Activated T-helper 1 cell treated with anti-CD3 and anti-CD28 coated beads, Interleukin-12 subunit alpha, Interleukin-12 subunit beta, Interleukin-2, Interleukin-4 antibody, amounts not matched to agents 30 ng/mL and 10 ng/mL and 1 ng/mL, durations not matched to agents 14 hours and 24 hours and 36 hours (primary cell): ENCODE measurements around the gene SREBF2. TPM values are rescaled to one million over a fixed set of nuclear protein-coding genes. Genes with fewer than 3 reads are reported as not detected.
"Not testable (repeated sequence)": the region's sequence is repeated elsewhere in the genome, so short reads cannot be mapped to it uniquely, and the experiment has no call there.

ENCODE experiments used
- DNase-seq: peaks from one replicate; pipeline ENCODE4 v3.0.0; 2021; ENCODE audit warnings: low spot score
- H3K27ac Mint-ChIP-seq: one replicate; pipeline ENCODE4 v1.8.0; 2021; ENCODE audit warnings: mild to moderate bottlenecking, mixed read lengths
- H3K27me3 Mint-ChIP-seq: one replicate; pipeline ENCODE4 v1.8.0; 2022; ENCODE audit warnings: mild to moderate bottlenecking, moderate library complexity, mixed read lengths; ENCODE audit not compliant: insufficient read depth
- H3K36me3 Mint-ChIP-seq: one replicate; pipeline ENCODE4 v1.8.0; 2021; ENCODE audit warnings: low read depth, mixed read lengths
- H3K4me1 Mint-ChIP-seq: one replicate; pipeline ENCODE4 v1.8.0; 2021; ENCODE audit warnings: low read depth, mixed read lengths
- H3K4me3 Mint-ChIP-seq: one replicate; pipeline ENCODE4 v1.8.0; 2021; ENCODE audit warnings: mild to moderate bottlenecking, moderate library complexity, mixed read lengths
- H3K9me3 Mint-ChIP-seq: one replicate; pipeline ENCODE4 v1.8.0; 2021; ENCODE audit warnings: mixed read lengths
- intact Hi-C: fragments of 100-400 bp; cut with micrococcal nuclease; formaldehyde crosslinking; loops from one replicate; pipeline ENCODE4 v1.15.1; 2024
- total RNA-seq: library from RNA; stranded (reverse); gene quantifications from 2 replicates; pipeline ENCODE4 v1.2.3, GENCODE V29; 2022

The SREBF2 gene
- total RNA-seq, 1 donor from 2014 or later: 245 TPM

DNA sequence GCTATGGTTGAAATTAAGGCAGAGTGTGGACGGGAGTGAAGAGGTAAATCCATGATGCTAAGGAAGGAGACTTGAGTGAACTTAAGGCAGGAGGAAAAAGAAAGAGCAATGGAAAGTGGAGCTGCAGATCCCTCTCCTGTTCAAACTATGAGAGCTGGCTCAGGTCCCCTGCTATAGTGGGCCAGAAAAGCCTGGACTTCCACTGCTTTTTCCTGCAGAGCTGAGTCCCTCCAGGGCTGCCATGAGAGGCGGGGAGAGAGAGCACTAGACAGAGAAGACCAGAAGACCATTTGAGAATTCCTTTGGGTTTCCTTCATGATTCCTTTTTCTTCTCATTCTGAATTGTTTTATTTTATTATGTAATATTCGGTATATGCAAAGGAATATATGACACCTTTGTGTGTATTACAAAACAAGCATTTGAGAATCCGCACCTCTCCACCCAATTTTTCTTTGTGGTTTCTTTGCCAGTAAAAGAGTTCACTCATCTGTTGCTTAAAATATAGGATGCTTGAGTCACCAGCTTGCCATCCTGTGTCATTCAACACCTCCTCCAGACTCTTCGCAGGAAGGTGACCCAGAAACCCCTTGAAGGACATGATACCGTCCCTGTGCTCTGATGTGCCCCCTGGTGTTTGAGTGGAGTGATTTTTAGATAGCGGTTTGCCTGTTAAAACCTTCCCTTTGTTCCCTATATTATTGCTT, 24.4 kb downstream of the SREBF2 start:
- intact Hi-C loops: loop anchor here (1.0 kb wide), 5 partner anchors 14 to 160 kb away; no protein-coding TSS in a partner anchor
- peaks cover 29% of the 10 kb centered on the region for H3K36me3 Mint-ChIP-seq
- H3K4me3 Mint-ChIP-seq: peak overlapping the region; percentile 60
- no peaks in the 10 kb centered on the region for H3K27me3 Mint-ChIP-seq
- H3K27ac Mint-ChIP-seq: peak overlapping the region; percentile 99
- no peaks in the 10 kb centered on the region for H3K9me3 Mint-ChIP-seq
- peak; percentile 71 for DNase-seq
- H3K4me1 Mint-ChIP-seq: peaks cover 72% of the 10 kb centered on the region

DNA sequence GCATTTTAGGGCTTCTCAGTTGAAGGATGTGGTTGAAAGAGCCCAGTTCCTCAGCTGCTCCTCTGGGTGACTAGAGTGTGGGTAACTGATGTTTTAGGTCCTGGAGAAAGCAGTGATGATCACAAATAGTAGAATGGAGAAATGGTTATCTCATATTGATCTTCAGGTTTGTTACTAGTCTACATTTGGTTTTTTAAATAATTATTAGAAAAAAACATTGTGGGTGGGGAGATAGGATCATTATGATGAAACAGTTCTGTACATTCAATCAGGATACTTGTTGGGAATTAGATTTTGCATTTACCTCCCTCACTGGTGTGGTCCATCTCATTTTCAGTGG, 24.9 kb downstream of the SREBF2 start:
- no peaks in the 10 kb centered on the region for H3K27me3 Mint-ChIP-seq
- H3K4me1 Mint-ChIP-seq: peaks cover 74% of the 10 kb centered on the region
- H3K27ac Mint-ChIP-seq: peak overlapping the region; percentile 99
- no peak for DNase-seq
- intact Hi-C loops: loop anchor here (1.0 to 2.0 kb wide), 6 partner anchors 15 to 161 kb away; no protein-coding TSS in a partner anchor
- H3K9me3 Mint-ChIP-seq: no peaks in the 10 kb centered on the region
- peaks cover 27% of the 10 kb centered on the region for H3K36me3 Mint-ChIP-seq
- H3K4me3 Mint-ChIP-seq: peak overlapping the region; percentile 45

DNA sequence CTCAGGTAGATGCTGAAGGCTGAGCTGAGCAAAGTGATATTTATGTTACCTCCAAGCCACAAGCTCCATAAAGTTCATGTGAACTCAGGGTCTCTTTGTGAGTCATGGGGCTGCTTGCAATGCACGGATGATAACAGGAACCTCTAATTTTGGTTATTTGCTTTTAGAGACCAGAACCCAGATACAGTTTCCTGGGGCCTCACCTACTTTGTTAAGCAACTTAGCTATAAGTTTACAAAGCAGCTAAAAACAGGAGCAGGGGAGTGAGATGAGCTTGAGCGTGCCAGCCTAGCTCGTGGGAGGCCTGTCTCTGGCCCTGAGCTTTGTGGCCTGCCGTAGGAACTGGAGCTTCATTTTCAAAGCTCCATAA, 29.2 kb downstream of the SREBF2 start:
- intact Hi-C loops: loop anchor here (1.0 to 2.0 kb wide), 7 partner anchors 11 to 241 kb away; partner anchors contain the start of genes CCDC134, DESI1, SNU13 and XRCC6
- H3K9me3 Mint-ChIP-seq: no peaks in the 10 kb centered on the region
- H3K27me3 Mint-ChIP-seq: no peaks in the 10 kb centered on the region
- peak overlapping the region; percentile 98 for H3K27ac Mint-ChIP-seq
- peak; percentile 26 for DNase-seq
- H3K4me1 Mint-ChIP-seq: peaks cover 80% of the 10 kb centered on the region
- H3K36me3 Mint-ChIP-seq: peaks cover 29% of the 10 kb centered on the region
- peak overlapping the region; percentile 78 for H3K4me3 Mint-ChIP-seq

DNA sequence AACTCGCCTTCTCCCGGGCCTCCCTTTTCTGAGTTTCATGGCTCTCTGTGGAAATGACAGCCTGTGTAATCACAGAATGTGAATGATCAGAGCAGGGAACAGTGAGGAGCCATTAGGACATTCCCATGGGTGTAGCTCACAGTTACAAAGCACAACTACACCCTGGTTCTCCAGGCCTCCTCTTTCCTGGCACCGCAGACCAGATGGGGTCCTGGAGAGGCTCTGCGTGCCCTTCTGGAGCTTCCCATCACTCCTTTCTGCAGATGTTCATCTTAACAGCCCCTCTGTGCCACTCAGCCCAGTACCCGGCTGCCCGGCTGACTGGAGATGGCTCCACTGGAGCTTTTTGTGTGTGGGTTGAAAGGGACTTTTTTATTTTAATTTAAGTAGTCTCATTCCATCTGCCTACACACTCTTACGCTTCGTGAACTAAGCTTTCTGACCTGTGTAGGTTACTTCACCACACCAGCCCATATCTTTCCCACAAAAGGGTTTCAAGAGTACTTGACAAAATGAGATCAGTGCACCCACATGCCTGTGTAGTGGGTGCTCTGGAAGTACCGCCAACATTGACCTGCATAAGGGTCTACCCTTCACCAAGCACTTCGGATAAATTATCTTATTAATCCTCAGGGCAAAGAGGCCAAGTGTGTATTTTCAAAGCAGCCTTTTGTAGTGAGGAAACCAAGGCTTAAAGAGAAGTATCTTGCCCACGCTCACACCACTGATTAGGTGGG, 29.8 kb downstream of the SREBF2 start:
- Mint-ChIP-seq H3K36me3 (peaks cover 30% of the 10 kb centered on the region), H3K4me3 (peak overlapping the region; percentile 78)

DNA sequence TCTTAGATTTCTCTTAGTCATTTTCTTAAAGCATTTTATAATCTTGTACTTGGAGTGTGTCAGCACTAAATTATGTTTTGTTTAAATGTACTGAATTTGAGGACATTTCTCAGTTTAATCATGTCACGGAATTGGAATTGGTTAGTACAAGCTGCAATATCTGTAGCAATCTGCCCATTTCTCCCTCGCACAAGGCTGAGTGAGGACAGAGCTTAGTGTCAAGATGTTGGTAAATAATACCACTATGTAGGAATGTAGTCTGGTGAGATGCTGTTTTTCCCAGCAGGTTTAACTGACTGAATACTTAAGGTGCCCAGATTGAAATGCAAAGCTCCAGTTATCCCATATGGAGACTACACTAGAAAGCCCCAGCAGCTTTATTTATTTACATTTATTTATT, 30.6 kb downstream of the SREBF2 start:
- DNase-seq: no peak
- H3K4me1 Mint-ChIP-seq: peaks cover 72% of the 10 kb centered on the region
- peaks cover 28% of the 10 kb centered on the region for H3K36me3 Mint-ChIP-seq
- intact Hi-C loops: loop anchor here (2.0 kb wide), 1 partner anchor 63 kb away; the partner anchor contains the start of gene CCDC134
- peak overlapping the region; percentile 78 for H3K4me3 Mint-ChIP-seq
- no peaks in the 10 kb centered on the region for H3K27me3 Mint-ChIP-seq
- H3K27ac Mint-ChIP-seq: peak overlapping the region; percentile 98
- H3K9me3 Mint-ChIP-seq: no peaks in the 10 kb centered on the region

More for the DNA sequence above, 29.8 kb downstream of the SREBF2 start:
- Mint-ChIP-seq H3K27ac (peak overlapping the region; percentile 98), H3K27me3 (no peaks in the 10 kb centered on the region), H3K9me3 (no peaks in the 10 kb centered on the region), H3K4me1 (peaks cover 80% of the 10 kb centered on the region)
- intact Hi-C loops: loop anchor here (1.0 to 2.0 kb wide), 7 partner anchors 11 to 241 kb away; partner anchors contain the start of genes CCDC134, DESI1, SNU13 and XRCC6
- DNase-seq: peak; percentile 20

DNA sequence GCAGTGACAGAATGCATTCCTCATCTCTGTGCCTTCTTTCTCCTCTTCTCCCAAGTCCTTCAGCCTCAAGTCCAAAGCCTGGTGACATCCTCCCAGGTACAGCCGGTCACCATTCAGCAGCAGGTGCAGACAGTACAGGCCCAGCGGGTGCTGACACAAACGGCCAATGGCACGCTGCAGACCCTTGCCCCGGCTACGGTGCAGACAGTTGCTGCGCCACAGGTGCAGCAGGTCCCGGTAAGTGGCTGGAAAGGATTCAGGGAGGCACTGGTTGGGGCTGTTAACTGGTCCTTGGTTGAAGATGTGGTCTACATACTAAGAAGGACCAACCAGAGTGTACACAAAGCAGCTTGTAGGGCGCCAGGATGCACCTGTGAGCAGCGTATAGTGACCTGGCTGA, 35.7 kb downstream of the SREBF2 start:
- H3K9me3 Mint-ChIP-seq: no peaks in the 10 kb centered on the region
- peaks cover 50% of the 10 kb centered on the region for H3K4me1 Mint-ChIP-seq
- H3K27me3 Mint-ChIP-seq: no peaks in the 10 kb centered on the region
- no peak overlapping the region for H3K4me3 Mint-ChIP-seq
- intact Hi-C loops: no loop called here
- H3K27ac Mint-ChIP-seq: peak overlapping the region; percentile 40
- DNase-seq: no peak
- H3K36me3 Mint-ChIP-seq: peaks cover 51% of the 10 kb centered on the region

DNA sequence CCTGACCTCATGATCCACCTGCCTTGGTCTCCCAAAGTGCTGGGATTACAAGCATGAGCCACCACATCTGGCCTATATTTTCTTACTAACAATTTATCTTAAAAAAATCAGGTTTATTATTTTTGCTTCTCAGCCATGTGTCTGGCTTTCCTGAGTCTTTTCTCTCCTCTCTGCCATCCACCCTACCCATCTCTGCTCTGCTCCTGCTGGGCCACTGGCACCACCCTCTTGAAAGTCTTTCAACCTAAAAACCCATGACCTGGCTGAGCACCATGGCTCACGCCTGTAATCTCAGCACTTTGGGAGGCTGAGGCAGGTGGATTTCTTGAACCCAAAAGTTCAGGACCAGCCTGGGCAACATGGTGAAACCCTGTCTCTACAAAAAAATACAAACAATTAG, 37.2 kb downstream of the SREBF2 start:
- DNase-seq, H3K27ac Mint-ChIP-seq, H3K4me3 Mint-ChIP-seq, intact Hi-C loops, H3K27me3 Mint-ChIP-seq, H3K9me3 Mint-ChIP-seq: not testable (repeated sequence)
- H3K4me1 Mint-ChIP-seq: peaks cover 59% of the 10 kb centered on the region
- H3K36me3 Mint-ChIP-seq: peaks cover 57% of the 10 kb centered on the region

DNA sequence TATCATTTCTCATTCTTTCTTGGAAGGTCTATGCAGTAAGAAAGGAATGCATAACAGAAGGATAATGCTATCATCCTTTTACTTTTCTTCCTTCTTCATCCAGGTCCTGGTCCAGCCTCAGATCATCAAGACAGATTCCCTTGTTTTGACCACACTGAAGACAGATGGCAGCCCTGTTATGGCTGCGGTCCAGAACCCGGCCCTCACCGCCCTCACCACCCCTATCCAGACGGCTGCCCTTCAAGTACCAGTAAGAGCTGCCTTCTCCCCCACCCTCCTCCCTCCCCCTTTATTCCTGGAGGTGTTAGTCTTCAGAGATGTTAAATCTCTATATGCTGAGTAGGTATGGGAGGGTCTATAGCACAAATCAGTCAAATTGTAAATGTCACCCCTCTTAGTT, 37.9 kb downstream of the SREBF2 start:
- intact Hi-C loops: no loop called here
- Mint-ChIP-seq H3K27me3 (no peaks in the 10 kb centered on the region), H3K4me1 (peaks cover 59% of the 10 kb centered on the region), H3K36me3 (peaks cover 60% of the 10 kb centered on the region), H3K4me3 (no peak overlapping the region), H3K27ac (peak overlapping the region; percentile 38), H3K9me3 (no peaks in the 10 kb centered on the region)
- no peak for DNase-seq

DNA sequence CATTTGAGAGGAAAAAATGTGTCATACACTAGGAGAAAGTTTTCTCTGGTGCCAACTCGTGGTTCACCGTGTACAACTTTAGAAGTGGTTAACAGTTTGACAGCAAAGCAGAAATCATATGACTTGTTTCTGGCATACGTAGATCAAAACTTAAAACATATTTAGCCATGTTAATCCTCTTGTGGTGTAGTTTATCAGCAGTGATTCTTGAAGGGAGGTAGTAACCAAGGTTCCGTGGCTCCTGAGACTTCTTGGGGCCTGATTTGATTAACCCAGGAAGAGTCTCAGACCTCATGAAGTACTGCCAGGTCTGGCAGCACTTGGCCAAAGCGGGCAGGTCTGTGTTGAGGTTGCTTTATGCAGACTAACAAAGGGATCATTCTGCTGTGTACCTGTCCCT, 40.5 kb downstream of the SREBF2 start:
- H3K9me3 Mint-ChIP-seq: no peaks in the 10 kb centered on the region
- peaks cover 68% of the 10 kb centered on the region for H3K36me3 Mint-ChIP-seq
- intact Hi-C loops: loop anchor here (1.0 to 2.0 kb wide), 6 partner anchors 11 to 177 kb away; no protein-coding TSS in a partner anchor
- DNase-seq: peak; percentile 10
- peaks cover 67% of the 10 kb centered on the region for H3K4me1 Mint-ChIP-seq
- no peaks in the 10 kb centered on the region for H3K27me3 Mint-ChIP-seq
- H3K27ac Mint-ChIP-seq: peak overlapping the region; percentile 82
- peak overlapping the region; percentile 76 for H3K4me3 Mint-ChIP-seq

DNA sequence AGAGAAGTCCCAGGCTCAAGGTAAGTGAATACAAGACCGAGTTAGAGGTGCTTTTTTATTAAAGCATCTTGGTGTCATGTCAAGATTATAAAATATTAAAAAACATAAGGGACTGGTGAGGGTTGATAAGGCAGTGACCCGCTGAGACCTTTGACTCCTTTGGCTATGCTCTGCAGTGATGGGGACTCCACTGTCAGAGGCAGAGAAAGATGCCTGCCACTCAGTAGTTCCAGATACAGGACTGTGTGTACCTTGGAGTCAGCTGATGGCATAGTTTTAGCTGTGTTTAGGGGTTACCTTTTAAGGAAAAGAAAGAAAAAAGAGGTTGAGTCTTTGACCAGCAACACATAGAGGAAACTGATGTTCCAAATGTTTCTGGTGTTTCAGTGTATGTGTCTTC, 41.2 kb downstream of the SREBF2 start:
- Mint-ChIP-seq H3K27me3 (no peaks in the 10 kb centered on the region), H3K27ac (peak overlapping the region; percentile 82), H3K36me3 (peaks cover 71% of the 10 kb centered on the region), H3K4me3 (peak overlapping the region; percentile 76), H3K9me3 (no peaks in the 10 kb centered on the region), H3K4me1 (peaks cover 71% of the 10 kb centered on the region)
- no peak for DNase-seq
- intact Hi-C loops: no loop called here

DNA sequence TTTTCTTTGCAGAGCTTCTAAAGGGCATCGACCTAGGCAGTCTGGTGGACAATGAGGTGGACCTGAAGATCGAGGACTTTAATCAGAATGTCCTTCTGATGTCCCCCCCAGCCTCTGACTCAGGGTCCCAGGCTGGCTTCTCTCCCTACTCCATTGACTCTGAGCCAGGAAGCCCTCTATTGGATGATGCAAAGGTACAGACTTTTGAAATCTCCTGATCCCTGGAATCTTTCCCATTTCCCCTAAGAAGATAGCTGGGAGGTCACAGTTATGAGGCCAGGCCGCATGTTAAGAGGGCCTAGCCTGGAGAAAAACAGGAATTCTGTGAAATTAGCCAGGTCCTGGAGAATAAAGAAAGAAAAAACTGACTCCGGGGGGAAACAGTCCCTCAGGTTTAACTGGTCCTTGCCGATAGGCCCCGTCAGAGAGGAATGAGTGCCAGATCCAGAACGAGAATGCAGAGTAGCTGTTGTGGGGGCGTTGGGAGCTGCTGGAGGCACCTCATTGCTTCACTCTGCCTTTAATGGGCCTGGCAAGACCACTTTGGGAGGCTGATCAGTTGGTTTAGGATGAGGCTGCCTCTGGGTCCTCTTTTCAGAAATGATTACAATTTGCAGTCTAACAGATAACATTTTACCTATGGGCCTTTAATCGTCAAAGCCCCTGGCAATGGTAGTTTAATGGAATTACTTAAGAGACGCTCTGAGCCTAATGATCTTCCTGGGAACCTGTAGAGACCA, 42.8 kb downstream of the SREBF2 start:
- intact Hi-C loops: loop anchor here (1.0 kb wide), 1 partner anchor 53 kb away; no protein-coding TSS in a partner anchor
- no peak for DNase-seq
- Mint-ChIP-seq H3K36me3 (peaks cover 68% of the 10 kb centered on the region), H3K4me3 (peak overlapping the region; percentile 72), H3K4me1 (peaks cover 72% of the 10 kb centered on the region), H3K27me3 (no peaks in the 10 kb centered on the region), H3K9me3 (no peaks in the 10 kb centered on the region), H3K27ac (peak overlapping the region; percentile 85)

DNA sequence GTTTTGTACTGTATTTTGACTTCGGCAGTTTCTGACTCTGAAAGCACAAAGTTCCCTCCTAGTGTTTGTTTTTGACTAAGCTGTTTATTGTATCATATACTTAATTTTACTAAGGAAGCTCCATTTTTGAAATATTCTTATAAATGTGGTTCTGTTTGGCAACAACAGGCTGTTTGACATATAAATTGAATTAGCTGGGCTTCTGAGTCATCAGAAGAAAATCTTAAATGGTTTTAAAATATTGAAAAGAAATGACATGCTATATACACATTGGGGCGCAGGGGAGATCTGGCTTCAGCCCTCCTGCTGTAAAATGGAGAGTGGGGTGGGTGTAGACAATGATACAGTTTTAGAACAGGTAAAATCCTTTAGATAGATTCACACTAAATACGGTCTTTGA, 43.4 kb downstream of the SREBF2 start:
- Mint-ChIP-seq H3K36me3 (peaks cover 67% of the 10 kb centered on the region), H3K9me3 (no peaks in the 10 kb centered on the region), H3K4me3 (peak overlapping the region; percentile 33), H3K4me1 (peaks cover 71% of the 10 kb centered on the region), H3K27ac (peak overlapping the region; percentile 85), H3K27me3 (no peaks in the 10 kb centered on the region)
- intact Hi-C loops: loop anchor here (1.0 kb wide), 1 partner anchor 54 kb away; no protein-coding TSS in a partner anchor
- DNase-seq: no peak
